ENCODE measurements around the gene SMARCD3.

SMARCD3 gene

GRCh38 chr7:151226875-151227782, 21.4 kb downstream of the SMARCD3 start, which contains the start of gene ABCF2:
TSS of gene ABCF2 (minus strand) at chr7:151227205. CDS start at chr7:151226458, 747 bp downstream.
- Histone ChIP-seq H2AFZ (ENCODE audit: low read length) (peak within 1 kb of the TSS; percentile 11; the same call in 1 of the 2 replicates), H3K9me3 (ENCODE audit: low read length) (no peaks in the 10 kb centered on the region), H3K4me2 (ENCODE audit: low read length) (peak within 1 kb of the TSS; percentile 87), H3K27me3 (ENCODE audit: insufficient read depth, low read length) (no peaks in the 10 kb centered on the region), H4K20me1 (ENCODE audit: insufficient read depth, low read length) (no peaks in the 10 kb centered on the region), H3K79me2 (ENCODE audit: insufficient read depth, low read length) (peaks cover 12% of the 10 kb centered on the region), H3K4me3 (ENCODE audit: low read depth, low read length, poor library complexity, severe bottlenecking) (peak within 1 kb of the TSS; percentile 73), H3F3A (ENCODE audit: insufficient read depth, low read length) (no peaks in the 10 kb centered on the region), H3K9me2 (ENCODE audit: low read depth, low read length) (no peaks in the 10 kb centered on the region), H3K36me3 (ENCODE audit: insufficient read depth, low read length) (peaks cover 38% of the 10 kb centered on the region), H3K4me1 (ENCODE audit: insufficient read depth, low read length, severe bottlenecking) (peaks cover 32% of the 10 kb centered on the region), H3K27ac (ENCODE audit: low read depth, low read length, poor library complexity, severe bottlenecking) (no peak within 1 kb of the TSS), H3K9ac (ENCODE audit: low read length) (peak within 1 kb of the TSS; percentile 77)
- TF ChIP-seq CTCF (IDR thresholded peaks at IDR 0.05; ENCODE audit: low read length) (0 out of 2 replicates have a peak, but pooled peaks have one; percentile 6), EZH2 (IDR thresholded peaks at IDR 0.05; ENCODE audit: borderline replicate concordance, low read length) (no peak)

- Histone ChIP-seq H3K27ac (ENCODE audit: low read depth, low read length, poor library complexity, severe bottlenecking) (no peak overlapping the region), H3K36me3 (ENCODE audit: insufficient read depth, low read length) (peaks cover 43% of the 10 kb centered on the region), H3F3A (ENCODE audit: insufficient read depth, low read length) (no peaks in the 10 kb centered on the region)
Measured at GRCh38 chr7:151226560-151226874, 22.0 kb downstream of the SMARCD3 start.

GRCh38 chr7:151225948-151226510, 22.5 kb downstream of the SMARCD3 start:
- H3K4me3 ChIP-seq (ENCODE audit: low read depth, low read length, poor library complexity, severe bottlenecking) = peak overlapping the region; percentile 73
- H3K27ac ChIP-seq (ENCODE audit: low read depth, low read length, poor library complexity, severe bottlenecking) = no peak overlapping the region
- no peaks in the 10 kb centered on the region for H4K20me1 ChIP-seq (ENCODE audit: insufficient read depth, low read length)
- H3K79me2 ChIP-seq (ENCODE audit: insufficient read depth, low read length) = peaks cover 12% of the 10 kb centered on the region
- no peak overlapping the region for H2AFZ ChIP-seq (ENCODE audit: low read length)
- H3K36me3 ChIP-seq (ENCODE audit: insufficient read depth, low read length) = peaks cover 46% of the 10 kb centered on the region
- TF ChIP-seq EZH2 (IDR thresholded peaks at IDR 0.05; ENCODE audit: borderline replicate concordance, low read length) (no peak), CTCF (IDR thresholded peaks at IDR 0.05; ENCODE audit: low read length) (no peak)
- H3K4me2 ChIP-seq (ENCODE audit: low read length) = peak overlapping the region; percentile 87
- H3K27me3 ChIP-seq (ENCODE audit: insufficient read depth, low read length) = no peaks in the 10 kb centered on the region
- H3F3A ChIP-seq (ENCODE audit: insufficient read depth, low read length) = no peaks in the 10 kb centered on the region
- H3K9ac ChIP-seq (ENCODE audit: low read length) = peak overlapping the region; percentile 77
- no peaks in the 10 kb centered on the region for H3K9me2 ChIP-seq (ENCODE audit: low read depth, low read length)
- peaks cover 22% of the 10 kb centered on the region for H3K4me1 ChIP-seq (ENCODE audit: insufficient read depth, low read length, severe bottlenecking)
- H3K9me3 ChIP-seq (ENCODE audit: low read length) = no peaks in the 10 kb centered on the region

More at GRCh38 chr7:151226560-151226874, 22.0 kb downstream of the SMARCD3 start:
- no peaks in the 10 kb centered on the region for H3K27me3 ChIP-seq (ENCODE audit: insufficient read depth, low read length)
- peak overlapping the region; percentile 73 for H3K4me3 ChIP-seq (ENCODE audit: low read depth, low read length, poor library complexity, severe bottlenecking)
- H3K9me3 ChIP-seq (ENCODE audit: low read length) = no peaks in the 10 kb centered on the region
- H4K20me1 ChIP-seq (ENCODE audit: insufficient read depth, low read length) = no peaks in the 10 kb centered on the region
- H3K9me2 ChIP-seq (ENCODE audit: low read depth, low read length) = no peaks in the 10 kb centered on the region
- H3K4me1 ChIP-seq (ENCODE audit: insufficient read depth, low read length, severe bottlenecking) = peaks cover 26% of the 10 kb centered on the region
- H3K9ac ChIP-seq (ENCODE audit: low read length) = peak overlapping the region; percentile 77
- H3K79me2 ChIP-seq (ENCODE audit: insufficient read depth, low read length) = peaks cover 12% of the 10 kb centered on the region
- no peak overlapping the region for H2AFZ ChIP-seq (ENCODE audit: low read length)
- TF ChIP-seq CTCF (IDR thresholded peaks at IDR 0.05; ENCODE audit: low read length) (no peak), EZH2 (IDR thresholded peaks at IDR 0.05; ENCODE audit: borderline replicate concordance, low read length) (no peak)
- peak overlapping the region; percentile 87 for H3K4me2 ChIP-seq (ENCODE audit: low read length)
